Measurements from ENCODE around the gene ZNHIT3. TPM values are rescaled to one million over a fixed set of nuclear protein-coding genes. Genes with fewer than 3 reads are reported as not detected.
A peak's percentile ranks its signal among the peaks of the same experiment; 100 is the strongest.

ZNHIT3 gene
- polyA plus RNA-seq, 1 donor, result 53.9 TPM

DNA sequence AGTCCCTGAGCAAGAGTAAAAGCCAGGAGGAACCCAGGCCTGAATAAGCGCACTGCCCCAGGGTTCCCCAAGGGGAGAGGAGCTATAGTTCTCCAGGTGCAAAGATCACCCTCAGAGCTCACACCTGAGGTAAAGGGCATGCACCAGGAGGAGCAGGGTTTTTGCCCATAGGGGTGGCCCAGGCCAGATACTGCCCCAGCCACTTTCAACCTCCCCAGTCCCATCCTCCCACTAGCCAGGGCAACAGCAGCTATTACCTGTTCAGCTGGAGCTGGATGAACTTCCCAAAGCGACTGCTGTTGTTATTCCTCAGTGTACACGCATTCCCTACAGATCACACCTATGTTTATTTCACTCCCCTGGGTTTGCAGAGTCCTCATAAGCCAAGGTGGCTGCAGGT is 28.4 kb downstream of the ZNHIT3 start:
- DNase-seq, result no peak

GRCh38 chr17:36515837-36516236 is 29.4 kb downstream of the ZNHIT3 start:
- DNase-seq, result no peak

DNA sequence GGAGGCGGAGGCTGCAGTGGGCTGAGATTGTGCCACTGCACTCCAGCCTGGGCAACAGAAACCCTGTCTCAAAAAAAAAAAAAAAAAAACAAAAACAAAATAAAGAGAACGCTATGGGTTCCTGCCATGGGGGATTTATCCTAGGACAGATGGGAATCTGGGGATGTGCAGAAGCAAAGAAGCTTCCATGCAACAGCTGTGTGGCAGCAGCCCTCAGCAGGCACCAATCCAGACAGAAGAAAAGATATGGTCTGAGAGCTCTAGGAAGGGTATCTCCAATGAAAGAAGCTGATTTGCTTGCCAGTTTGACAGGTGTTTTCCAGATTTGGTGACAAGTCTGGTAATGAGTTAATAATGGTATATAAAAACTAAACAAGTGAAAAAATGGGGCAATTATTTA is 36.6 kb downstream of the ZNHIT3 start:
- no peak for DNase-seq

- DNase-seq, result no peak
Observed at GRCh38 chr17:36524428-36524876, 38.0 kb downstream of the ZNHIT3 start.

- no peak for DNase-seq
Observed at GRCh38 chr17:36525113-36525512, 38.6 kb downstream of the ZNHIT3 start.

DNA sequence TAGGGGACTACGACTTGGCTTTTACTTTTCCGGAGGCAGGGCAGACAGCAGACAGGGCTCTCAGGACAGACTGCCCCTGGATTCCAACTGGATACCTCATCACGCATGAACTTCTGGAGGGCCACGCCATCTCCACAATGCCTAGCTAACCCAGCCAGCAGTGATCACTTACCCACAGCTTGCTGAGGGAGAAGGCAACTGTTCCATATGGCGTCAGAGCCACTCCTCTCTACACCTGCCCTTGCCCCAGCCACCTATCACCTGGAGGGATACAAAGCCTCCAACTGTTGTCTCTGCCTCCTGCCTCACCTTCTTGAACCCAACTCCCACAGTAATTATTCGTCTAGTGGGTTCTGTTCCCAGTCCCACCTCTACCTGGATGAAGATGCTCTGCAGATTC is 39.4 kb downstream of the ZNHIT3 start:
- DNase-seq, result no peak

GRCh38 chr17:36527621-36528250 is 41.3 kb downstream of the ZNHIT3 start:
- no peak for DNase-seq

- no peak for DNase-seq
Observed at GRCh38 chr17:36529121-36529520, 42.6 kb downstream of the ZNHIT3 start.

- DNase-seq, result no peak
Observed at GRCh38 chr17:36532435-36532975, 46.0 kb downstream of the ZNHIT3 start.

- peak; percentile 63 for DNase-seq
Observed at GRCh38 chr17:36533935-36534839, 47.7 kb downstream of the ZNHIT3 start.

GRCh38 chr17:36534840-36535668 is 48.6 kb downstream of the ZNHIT3 start, which contains the start of the genes MYO19 and PIGW:
TSS of gene MYO19 (minus strand) at chr17:36534868. CDS start at chr17:36532538, 2,330 bp downstream.
TSS of gene PIGW (plus strand) at chr17:36534987. CDS start at chr17:36537102, 2,115 bp downstream.
- DNase-seq, result peak; percentile 91

DNA sequence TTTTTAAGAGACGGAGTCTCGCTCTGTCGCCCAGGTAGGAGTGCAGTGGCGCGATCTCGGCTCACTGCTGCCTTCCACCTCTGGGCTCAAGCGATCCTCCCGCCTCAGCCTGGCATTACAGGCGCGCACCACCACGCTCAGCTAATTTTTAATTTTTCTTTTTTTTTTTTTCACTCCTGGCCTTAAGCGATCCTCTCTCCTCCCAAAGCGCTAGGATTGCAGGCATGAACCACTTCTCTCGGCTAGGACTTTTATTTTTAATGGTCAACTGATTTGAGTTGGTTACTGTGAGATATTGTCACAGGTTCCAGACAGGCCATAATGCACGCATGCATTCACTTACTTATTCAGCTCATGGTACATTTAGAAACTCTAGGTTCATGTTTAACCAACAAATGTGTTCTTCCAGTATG is 49.2 kb downstream of the ZNHIT3 start:
- DNase-seq, result no peak

- no peak for DNase-seq
Observed at GRCh38 chr17:36540696-36541095, 54.2 kb downstream of the ZNHIT3 start.

DNA sequence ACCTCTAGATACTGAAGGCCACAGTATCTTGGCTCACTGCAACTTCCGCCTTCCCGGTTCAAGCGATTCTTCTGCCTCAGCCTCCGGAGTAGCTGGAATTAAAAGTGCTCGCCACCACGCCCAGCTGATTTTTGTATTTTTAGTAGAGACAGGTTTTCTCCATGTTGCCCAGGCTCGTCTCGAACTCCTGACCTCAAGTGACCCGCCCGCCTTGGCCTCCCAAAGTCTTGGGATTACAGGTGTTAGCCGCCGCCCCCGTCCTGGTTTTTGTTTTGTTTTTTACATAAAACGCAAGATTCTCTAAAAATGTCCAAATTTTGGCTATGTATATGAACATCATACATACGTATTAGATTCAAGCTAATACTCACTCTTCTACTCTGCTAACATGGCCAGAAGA is 56.3 kb downstream of the ZNHIT3 start:
- no peak for DNase-seq

GRCh38 chr17:36544044-36544306 is 57.5 kb downstream of the ZNHIT3 start:
- DNase-seq, result peak; percentile 59

DNA sequence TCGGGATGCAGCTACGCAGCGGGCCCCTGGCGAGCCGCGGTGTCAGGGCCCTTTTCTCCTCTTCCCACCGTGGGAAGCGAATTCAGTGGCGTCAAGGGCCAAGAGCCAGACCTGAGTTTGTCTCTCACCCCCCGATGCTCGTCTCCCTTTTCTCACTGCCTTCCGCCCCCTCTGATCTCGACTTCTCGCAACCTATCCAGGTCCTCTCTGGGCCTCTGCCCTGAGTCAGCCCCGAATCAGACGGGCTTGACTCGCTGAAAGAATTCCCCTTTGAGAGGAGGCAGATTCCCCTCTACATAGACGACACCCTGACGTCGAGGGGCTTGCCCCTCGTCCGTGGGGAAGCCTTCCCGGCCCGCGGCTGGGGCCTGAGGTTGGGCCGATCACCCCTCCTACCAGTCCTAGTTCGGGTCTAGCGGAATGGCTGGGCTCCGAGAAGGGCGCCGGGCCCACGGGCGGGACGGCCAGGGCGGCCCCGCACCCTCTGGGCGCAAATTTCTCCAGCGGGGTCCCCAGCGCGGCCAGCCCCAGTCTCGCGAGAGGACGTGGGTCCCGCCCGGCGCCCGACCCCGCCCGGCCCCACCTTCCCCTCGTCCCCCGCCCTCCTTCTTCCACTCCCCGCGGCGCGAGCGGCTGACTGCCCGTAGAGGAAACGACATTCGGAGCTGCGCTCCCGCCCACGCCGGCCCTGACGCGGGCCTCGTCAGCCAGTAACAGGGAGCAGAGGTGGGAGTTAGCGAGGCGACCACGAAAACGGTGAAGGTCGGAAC is 58.0 kb downstream of the ZNHIT3 start, which contains the start of gene GGNBP2:
TSS of gene GGNBP2 (plus strand) at position 613 of the 770 bp plus-strand sequence. CDS start 806 bp downstream, outside the sequence.
- peak; percentile 94 for DNase-seq

GRCh38 chr17:36545077-36545464 is 58.6 kb downstream of the ZNHIT3 start:
- no peak for DNase-seq

All from hindlimb muscle (tissue), 1 donor.